ACC112 (cell line): ENCODE data around the gene WDR18.
A peak's percentile ranks its signal among the peaks of the same experiment; 100 is the strongest.
"Not testable (repeated sequence)": the region's sequence is repeated elsewhere in the genome, so short reads cannot be mapped to it uniquely, and the experiment has no call there.

ENCODE experiments used
- H2AFZ ChIP-seq: fragments of 200-600 bp; sonication (generic); one replicate; pipeline ENCODE4 v1.6.0; 2017; ENCODE audit warnings: antibody characterized with exemption, low read length; ENCODE audit not compliant: unreplicated experiment
- H3K27ac ChIP-seq: fragments of 200-600 bp; sonication (generic); 2 replicates; pipeline ENCODE4 v1.5.1; 2014; ENCODE audit warnings: low read depth, mild to moderate bottlenecking, antibody characterized with exemption, low read length, moderate library complexity
- H3K27me3 ChIP-seq: fragments of 200-600 bp; sonication (generic); 2 replicates; pipeline ENCODE4 v1.6.1; 2014; ENCODE audit warnings: mild to moderate bottlenecking, antibody characterized with exemption, low read length, moderate library complexity, mixed read lengths; ENCODE audit not compliant: insufficient read depth
- H3K36me3 ChIP-seq: fragments of 200-600 bp; sonication (generic); 2 replicates; pipeline ENCODE4 v1.6.1; 2016; ENCODE audit warnings: mild to moderate bottlenecking, antibody characterized with exemption, low read length, moderate library complexity, mixed read lengths; ENCODE audit not compliant: insufficient read depth
- H3K4me1 ChIP-seq: fragments of 200-600 bp; sonication (generic); one replicate; pipeline ENCODE4 v1.6.1; 2016; ENCODE audit warnings: low read length, mixed read lengths; ENCODE audit not compliant: insufficient read depth, unreplicated experiment, control insufficient read depth
- H3K4me3 ChIP-seq: fragments of 200-600 bp; sonication (generic); 2 replicates; pipeline ENCODE4 v1.5.1; 2014; ENCODE audit warnings: mild to moderate bottlenecking, low read depth, low read length
- H3K79me2 ChIP-seq: fragments of 200-600 bp; sonication (generic); one replicate; pipeline ENCODE4 v1.6.0; 2016; ENCODE audit warnings: low read length; ENCODE audit not compliant: control insufficient read depth, unreplicated experiment, insufficient read depth

WDR18 gene

DNA sequence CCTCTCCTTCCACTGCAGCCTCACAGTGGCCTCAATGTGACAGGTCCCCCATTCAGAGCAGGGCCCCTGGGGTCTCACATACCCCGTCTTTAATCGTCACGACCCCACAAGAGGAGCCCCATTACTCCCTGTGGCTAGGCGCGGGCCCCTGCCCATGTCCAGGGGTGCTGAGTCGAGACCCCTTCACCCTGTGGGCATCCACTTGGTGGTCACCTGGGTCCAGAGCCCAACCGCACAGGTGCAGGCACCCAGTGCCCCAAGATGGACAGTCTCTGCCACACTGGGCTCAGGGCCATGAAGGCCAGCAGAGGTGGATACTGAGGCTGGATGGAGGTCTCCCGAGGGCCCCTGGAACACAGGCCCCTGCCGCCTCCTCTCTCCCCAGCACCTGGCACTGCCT is 33.8 kb downstream of the WDR18 start:
- no peak overlapping the region for H2AFZ ChIP-seq
- H3K4me3 ChIP-seq = no peak overlapping the region
- H3K79me2 ChIP-seq = peaks cover 74% of the 10 kb centered on the region
- H3K36me3 ChIP-seq = no peaks in the 10 kb centered on the region
- no peak overlapping the region for H3K27ac ChIP-seq
- H3K4me1 ChIP-seq = peaks cover 27% of the 10 kb centered on the region
- no peaks in the 10 kb centered on the region for H3K27me3 ChIP-seq

DNA sequence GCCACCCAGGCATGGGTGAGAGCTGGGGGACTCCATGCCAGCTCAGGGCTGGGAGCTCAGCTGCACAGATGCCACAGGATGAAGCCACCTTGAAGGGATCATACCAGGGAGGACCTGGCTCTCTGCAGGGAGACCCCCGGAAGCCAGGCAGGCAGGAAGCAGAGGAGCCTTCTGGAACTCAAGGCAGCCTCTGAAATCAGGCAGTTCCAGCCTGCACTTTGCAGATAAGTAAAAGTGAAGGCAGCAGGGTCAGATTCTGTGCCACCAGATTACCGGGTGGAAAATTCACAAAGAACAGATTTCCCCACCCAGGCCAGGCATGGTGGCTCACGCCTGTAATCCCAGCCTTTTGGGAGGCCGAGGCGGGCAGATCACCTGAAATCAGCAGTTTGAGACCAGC is 34.2 kb downstream of the WDR18 start:
- H3K27ac ChIP-seq = no peak overlapping the region
- no peak overlapping the region for H2AFZ ChIP-seq
- peak overlapping the region; percentile 25; the same call in 1 of the 2 replicates for H3K4me3 ChIP-seq
- H3K27me3 ChIP-seq = no peaks in the 10 kb centered on the region
- peaks cover 74% of the 10 kb centered on the region for H3K79me2 ChIP-seq
- peaks cover 27% of the 10 kb centered on the region for H3K4me1 ChIP-seq
- H3K36me3 ChIP-seq = no peaks in the 10 kb centered on the region

DNA sequence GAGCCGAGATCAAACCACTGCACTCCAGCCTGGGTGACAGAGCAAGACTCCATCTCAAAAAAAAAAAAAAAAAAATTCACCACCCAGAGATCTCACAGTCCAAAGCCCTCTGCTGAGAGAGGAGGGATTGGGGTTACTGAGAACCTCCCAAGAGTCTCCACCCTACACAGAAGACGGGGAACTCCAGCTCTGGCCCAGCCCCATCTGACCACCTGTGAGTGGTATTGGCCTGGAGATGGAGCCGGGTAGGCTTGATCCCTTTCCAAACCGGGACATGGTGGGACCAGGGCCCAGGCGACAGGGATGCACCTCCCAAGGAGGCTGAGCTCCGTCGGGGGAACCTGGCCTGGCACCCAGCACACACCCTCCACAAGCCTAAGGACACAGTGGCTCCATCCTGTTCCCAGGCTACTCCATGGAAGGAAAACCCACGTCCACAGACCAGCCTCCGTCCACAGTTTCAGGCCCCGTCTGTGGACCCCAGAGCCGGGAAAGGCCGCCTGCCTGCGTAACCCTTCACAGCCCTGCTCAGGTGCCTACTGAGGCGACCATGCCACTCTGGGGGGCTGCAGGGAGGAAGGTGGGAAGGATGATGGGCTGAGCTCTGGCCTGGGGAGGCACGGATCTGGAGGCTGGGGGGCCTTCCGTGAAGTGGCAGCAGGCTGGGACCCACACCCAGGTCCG is 34.9 kb downstream of the WDR18 start:
- Histone ChIP-seq H3K36me3 (no peaks in the 10 kb centered on the region), H3K4me1 (peaks cover 27% of the 10 kb centered on the region), H2AFZ (no peak overlapping the region), H3K4me3 (peak overlapping the region; percentile 91), H3K27ac (no peak overlapping the region), H3K79me2 (peaks cover 67% of the 10 kb centered on the region), H3K27me3 (no peaks in the 10 kb centered on the region)

DNA sequence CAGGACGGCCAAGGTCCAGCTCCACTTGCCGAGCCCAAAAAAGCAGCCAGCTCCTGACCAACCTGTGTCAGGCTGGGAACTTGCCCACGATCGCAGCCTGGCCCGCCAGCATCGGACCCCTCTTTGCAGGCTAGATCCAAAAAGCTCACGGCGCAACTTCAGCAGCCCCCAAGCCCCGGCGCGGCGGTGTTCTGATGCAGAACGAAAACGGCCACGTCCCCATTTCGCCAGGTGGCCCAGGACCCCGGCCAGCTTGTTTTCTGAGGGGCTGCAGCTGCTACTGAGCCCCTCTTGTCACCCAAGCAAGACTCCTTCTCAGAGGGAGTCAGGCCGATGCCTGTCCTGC is 35.4 kb downstream of the WDR18 start:
- no peak overlapping the region for H3K27ac ChIP-seq
- H3K27me3 ChIP-seq = no peaks in the 10 kb centered on the region
- H2AFZ ChIP-seq = no peak overlapping the region
- H3K4me1 ChIP-seq = peaks cover 27% of the 10 kb centered on the region
- peak overlapping the region; percentile 91 for H3K4me3 ChIP-seq
- peaks cover 62% of the 10 kb centered on the region for H3K79me2 ChIP-seq
- H3K36me3 ChIP-seq = no peaks in the 10 kb centered on the region

DNA sequence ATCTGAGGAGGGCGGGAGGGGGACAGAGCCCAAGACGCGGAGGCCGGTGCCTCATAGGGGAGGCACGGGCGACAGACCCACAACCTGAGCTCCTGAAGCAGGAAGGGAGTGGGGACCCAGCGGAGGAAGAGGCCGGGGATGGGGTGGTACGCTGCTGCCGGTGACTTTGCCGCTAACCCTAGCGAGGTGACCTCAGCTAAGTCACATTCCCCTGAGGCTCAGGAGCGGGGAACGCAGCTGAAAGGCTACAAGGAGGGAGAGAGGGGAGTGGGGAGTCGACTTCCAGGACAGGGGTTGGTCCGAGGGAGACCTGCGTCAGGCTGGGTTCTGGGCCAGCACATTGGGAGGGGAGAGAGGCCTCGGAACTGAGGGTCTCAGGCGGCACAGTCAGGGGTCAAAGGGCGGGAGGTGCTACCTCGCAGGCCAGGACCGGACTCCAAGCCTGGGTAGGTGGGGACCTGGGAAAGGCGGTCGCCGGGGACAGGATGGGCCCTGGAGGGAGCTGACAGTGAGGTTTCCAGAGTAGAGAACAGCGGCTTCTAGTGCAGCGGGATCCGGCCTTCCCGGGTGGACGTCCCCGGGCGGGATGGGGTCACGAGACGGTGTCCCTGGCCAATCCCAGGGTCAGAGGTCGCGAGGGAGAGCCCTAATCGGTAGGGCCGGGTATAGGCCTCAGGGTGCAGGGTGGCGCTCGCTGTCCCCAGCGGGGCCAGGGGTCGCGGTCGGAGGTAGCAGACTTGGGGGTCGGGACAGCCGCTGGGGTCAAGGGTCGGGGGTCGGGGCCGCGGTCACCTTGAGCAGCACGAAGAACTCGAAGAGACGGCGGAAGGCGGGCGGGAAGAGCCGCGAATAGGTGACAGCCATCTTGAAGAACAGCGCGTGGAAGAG is 36.1 kb downstream of the WDR18 start:
- peaks cover 27% of the 10 kb centered on the region for H3K4me1 ChIP-seq
- H2AFZ ChIP-seq = no peak overlapping the region
- peak overlapping the region; percentile 91 for H3K4me3 ChIP-seq
- H3K27ac ChIP-seq = peak overlapping the region; percentile 90; the same call in 1 of the 2 replicates
- H3K79me2 ChIP-seq = peaks cover 56% of the 10 kb centered on the region
- no peaks in the 10 kb centered on the region for H3K27me3 ChIP-seq
- H3K36me3 ChIP-seq = no peaks in the 10 kb centered on the region

DNA sequence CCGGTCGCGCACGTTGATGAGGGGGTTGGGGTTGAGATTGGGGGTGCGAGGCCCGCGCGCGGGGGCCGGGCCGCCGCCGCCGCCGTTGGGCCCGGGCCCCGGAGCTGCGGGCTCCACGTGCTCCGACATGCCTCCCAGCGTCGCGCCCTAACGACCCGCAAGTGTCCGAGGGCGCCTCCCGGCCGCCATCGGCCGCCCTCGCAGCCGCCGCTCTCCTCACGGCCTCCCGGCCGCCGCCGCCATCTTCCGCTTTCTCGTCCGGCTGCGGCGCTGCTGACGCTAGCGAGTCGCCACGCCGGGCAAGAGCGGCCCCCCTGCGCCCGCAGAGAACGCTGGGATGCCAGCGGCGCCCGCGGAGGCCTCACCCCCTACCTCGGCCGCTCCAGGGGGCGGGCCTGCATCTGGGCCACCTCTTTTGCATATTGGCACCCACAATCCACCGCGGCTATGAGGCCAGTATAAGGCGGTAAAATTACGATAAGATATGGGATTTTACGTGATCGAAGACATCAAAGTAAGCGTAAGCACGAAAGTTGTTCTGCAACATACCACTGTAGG is 36.8 kb downstream of the WDR18 start, which contains the start of gene TMEM259:
TSS of gene TMEM259 (minus strand) at position 256 of the 558 bp plus-strand sequence. CDS start at position 129, 127 bp downstream.
- Histone ChIP-seq H3K4me3 (peak within 1 kb of the TSS; percentile 91), H3K4me1 (peaks cover 27% of the 10 kb centered on the region), H3K27ac (peak within 1 kb of the TSS; percentile 90), H3K36me3 (no peaks in the 10 kb centered on the region), H3K27me3 (no peaks in the 10 kb centered on the region), H3K79me2 (peaks cover 49% of the 10 kb centered on the region), H2AFZ (no peak within 1 kb of the TSS)

DNA sequence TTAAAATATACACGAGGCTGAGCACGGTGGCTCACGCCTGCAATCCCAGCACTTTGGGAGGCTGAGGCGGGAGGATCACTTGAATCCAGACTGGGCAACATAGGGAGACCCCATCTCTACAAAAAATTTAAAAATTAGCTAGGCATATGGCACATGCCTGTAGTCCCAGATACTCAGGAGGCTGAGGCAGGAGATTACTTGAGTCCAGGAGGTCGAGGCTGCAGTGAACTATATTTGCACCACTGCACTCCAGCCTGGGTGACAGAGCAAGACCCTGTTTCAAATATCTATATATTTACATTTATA is 39.7 kb downstream of the WDR18 start:
- H3K4me1 ChIP-seq, H3K4me3 ChIP-seq, H3K27ac ChIP-seq, H2AFZ ChIP-seq, H3K36me3 ChIP-seq, H3K27me3 ChIP-seq: not testable (repeated sequence)
- H3K79me2 ChIP-seq = peaks cover 40% of the 10 kb centered on the region

DNA sequence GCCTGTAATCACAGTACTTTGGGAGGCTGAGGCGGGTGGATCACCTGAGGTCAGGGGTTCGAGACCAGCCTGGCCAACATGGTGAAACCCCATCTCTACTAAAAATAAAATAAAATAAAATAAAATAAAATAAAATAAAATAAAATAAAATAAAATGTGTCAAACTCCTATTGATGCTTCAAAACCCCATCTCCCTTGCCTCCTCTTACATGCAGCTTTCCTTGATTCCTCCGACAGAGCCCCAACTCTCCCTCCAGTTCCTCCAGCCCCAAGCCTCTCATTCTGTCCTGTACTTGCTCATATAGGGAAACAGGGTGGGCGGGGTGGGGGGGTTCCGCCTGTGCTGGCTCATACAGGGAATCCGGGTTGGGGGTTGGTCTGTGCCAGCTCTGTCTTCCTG is 40.9 kb downstream of the WDR18 start:
- H3K27me3 ChIP-seq, H3K4me1 ChIP-seq, H3K36me3 ChIP-seq, H3K4me3 ChIP-seq, H3K27ac ChIP-seq, H2AFZ ChIP-seq: not testable (repeated sequence)
- H3K79me2 ChIP-seq = peaks cover 32% of the 10 kb centered on the region

DNA sequence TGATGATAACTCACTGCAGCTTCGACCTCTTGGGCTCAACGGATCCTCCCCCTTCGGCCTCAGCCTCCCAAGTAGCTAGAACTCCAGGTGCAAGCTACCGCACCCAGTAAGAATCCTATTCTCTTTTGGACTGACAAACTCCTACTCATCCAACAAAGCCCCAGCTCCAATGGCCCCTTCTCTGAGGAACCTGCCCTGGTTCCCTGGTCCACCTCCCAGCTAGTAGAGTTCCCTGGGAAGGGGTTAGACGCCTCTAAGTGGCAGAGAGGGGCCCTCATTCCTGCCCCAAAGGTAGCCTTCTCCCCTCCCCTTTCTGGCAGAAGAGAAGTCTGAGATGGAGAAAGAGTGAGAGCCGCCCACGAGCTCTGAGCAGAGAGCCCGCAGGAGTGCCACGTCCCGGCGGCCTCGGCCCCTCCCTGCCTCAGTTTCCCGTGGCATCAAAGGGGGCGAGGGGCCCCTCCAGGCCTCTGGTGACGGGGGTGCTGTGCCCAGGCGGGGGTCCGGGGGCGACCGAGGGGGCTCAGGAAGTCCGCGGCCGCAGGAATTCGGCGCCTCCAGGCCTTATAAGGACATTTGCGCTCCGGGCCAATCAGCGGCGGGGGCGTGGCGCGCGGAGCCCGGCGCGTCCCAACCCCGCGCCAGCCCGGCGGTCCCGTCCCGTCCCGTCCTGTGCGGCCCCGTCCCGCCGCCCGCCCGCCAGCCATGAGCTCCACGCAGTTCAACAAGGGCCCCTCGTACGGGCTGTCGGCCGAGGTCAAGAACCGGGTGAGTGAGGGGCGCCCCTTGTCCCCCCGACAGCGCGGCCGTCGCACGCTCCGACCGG is 42.0 kb downstream of the WDR18 start, which contains the start of gene CNN2:
TSS of gene CNN2 (plus strand) at position 649 of the 823 bp plus-strand sequence. CDS start at position 703, 54 bp downstream.
- H3K4me1 ChIP-seq = peaks cover 5% of the 10 kb centered on the region
- H2AFZ ChIP-seq = peak within 1 kb of the TSS; percentile 89
- H3K27me3 ChIP-seq = no peaks in the 10 kb centered on the region
- no peaks in the 10 kb centered on the region for H3K36me3 ChIP-seq
- peak within 1 kb of the TSS; percentile 59 for H3K27ac ChIP-seq
- peaks cover 30% of the 10 kb centered on the region for H3K79me2 ChIP-seq
- peak within 1 kb of the TSS; percentile 84 for H3K4me3 ChIP-seq
